Neural progenitor cell (in vitro differentiated cells): ENCODE data around the gene ATP1A1. TPM values are rescaled to one million over a fixed set of nuclear protein-coding genes. Genes with fewer than 3 reads are reported as not detected.

Source experiments
- DNase-seq: peaks from one replicate; pipeline ENCODE4 v3.0.0-alpha.2; 2016; ENCODE audit warnings: low spot score
- H2AFZ ChIP-seq: fragments of 200-600 bp; sonication (generic); replicated peaks from 2 replicates; pipeline ENCODE4 v1.6.1; 2016; ENCODE audit warnings: antibody characterized with exemption
- H3F3A ChIP-seq: fragments of 200-600 bp; sonication (generic); 2 replicates; pipeline ENCODE4 v1.6.1; 2016; ENCODE audit warnings: antibody characterized with exemption, low read depth
- H3K27ac ChIP-seq: fragments of 200-600 bp; sonication (generic); 2 replicates; pipeline ENCODE4 v1.5.1; 2016; ENCODE audit warnings: mild to moderate bottlenecking
- H3K27me3 ChIP-seq: fragments of 200-600 bp; sonication (generic); 2 replicates; pipeline ENCODE4 v1.6.1; 2016; ENCODE audit warnings: mild to moderate bottlenecking, moderate library complexity
- H3K36me3 ChIP-seq: fragments of 200-600 bp; sonication (generic); 2 replicates; pipeline ENCODE4 v1.5.1; 2016
- H3K4me1 ChIP-seq: fragments of 200-600 bp; sonication (generic); 2 replicates; pipeline ENCODE4 v1.6.1; 2016; ENCODE audit warnings: mixed run types
- H3K4me2 ChIP-seq: fragments of 200-600 bp; sonication (generic); 2 replicates; pipeline ENCODE4 v1.6.1; 2016
- H3K4me3 ChIP-seq: fragments of 200-600 bp; sonication (generic); 2 replicates; pipeline ENCODE4 v1.5.1; 2016
- H3K79me2 ChIP-seq: fragments of 200-600 bp; sonication (generic); 2 replicates; pipeline ENCODE4 v1.6.1; 2016; ENCODE audit warnings: low read depth
- H3K9ac ChIP-seq: fragments of 200-600 bp; sonication (generic); 2 replicates; pipeline ENCODE4 v1.6.1; 2016
- H3K9me3 ChIP-seq: fragments of 200-600 bp; sonication (generic); 2 replicates; pipeline ENCODE4 v1.5.1; 2016; ENCODE audit warnings: low read depth
- H4K20me1 ChIP-seq: fragments of 200-600 bp; sonication (generic); 2 replicates; pipeline ENCODE4 v1.6.1; 2016; ENCODE audit warnings: low read depth
- H3K27ac Mint-ChIP-seq: 3 replicates; pipeline ENCODE4 v1.8.0; 2021; ENCODE audit warnings: mixed read lengths
- H3K27me3 Mint-ChIP-seq: 2 replicates; pipeline ENCODE4 v1.8.0; 2022; ENCODE audit warnings: low read depth, mild to moderate bottlenecking, inconsistent platforms, moderate library complexity, mixed read lengths; ENCODE audit not compliant: insufficient read depth
- H3K36me3 Mint-ChIP-seq: 3 replicates; pipeline ENCODE4 v1.8.0; 2021; ENCODE audit warnings: mixed read lengths
- H3K4me1 Mint-ChIP-seq: 3 replicates; pipeline ENCODE4 v1.8.0; 2021; ENCODE audit warnings: mixed read lengths
- H3K4me3 Mint-ChIP-seq: 3 replicates; pipeline ENCODE4 v1.8.0; 2021; ENCODE audit warnings: mild to moderate bottlenecking, moderate library complexity, mixed read lengths
- H3K9me3 Mint-ChIP-seq: 3 replicates; pipeline ENCODE4 v1.8.0; 2020; ENCODE audit warnings: mixed read lengths
- EZH2 ChIP-seq: fragments of 200-600 bp; sonication (generic); IDR thresholded peaks from 2 replicates; pipeline ENCODE4 v1.6.1; 2017; ENCODE audit warnings: antibody characterized with exemption, mild to moderate bottlenecking, moderate library complexity
- EZH2phosphoT487 ChIP-seq: fragments of 200-600 bp; sonication (generic); IDR thresholded peaks from 2 replicates; pipeline ENCODE4 v1.6.1; 2017; ENCODE audit warnings: antibody characterized with exemption
- total RNA-seq: library from RNA; depleted of rRNA; stranded (reverse); fragments of >200 nt; gene quantifications from 2 replicates; pipeline ENCODE4 v1.2.3, GENCODE V29; 2015; ENCODE audit warnings: low replicate concordance
- TF ChIP-seq, protein P1 (sequence below): fragments of 200-600 bp; sonication (generic); IDR thresholded peaks from 2 replicates; pipeline ENCODE4 v1.5.1; 2017; ENCODE audit warnings: antibody characterized with exemption, mild to moderate bottlenecking

The ATP1A1 gene
- total RNA-seq, 1 donor from 2014 or later: 61.5 TPM

GRCh38 chr1:116325104-116325503, 47.9 kb upstream of the ATP1A1 start:
- Histone ChIP-seq H3K4me1 (no peaks in the 10 kb centered on the region), H3K9me3 (no peaks in the 10 kb centered on the region), H2AFZ (no peak overlapping the region), H3K4me3 (no peak overlapping the region), H3F3A (no peaks in the 10 kb centered on the region), H3K4me2 (no peak overlapping the region), H3K36me3 (no peaks in the 10 kb centered on the region), H3K79me2 (no peaks in the 10 kb centered on the region), H3K27ac (no peak overlapping the region), H3K27me3 (no peaks in the 10 kb centered on the region), H4K20me1 (no peaks in the 10 kb centered on the region), H3K9ac (no peak overlapping the region)
- TF ChIP-seq EZH2 (no peak), EZH2phosphoT487 (no peak)
- TF ChIP-seq, protein P1, sequence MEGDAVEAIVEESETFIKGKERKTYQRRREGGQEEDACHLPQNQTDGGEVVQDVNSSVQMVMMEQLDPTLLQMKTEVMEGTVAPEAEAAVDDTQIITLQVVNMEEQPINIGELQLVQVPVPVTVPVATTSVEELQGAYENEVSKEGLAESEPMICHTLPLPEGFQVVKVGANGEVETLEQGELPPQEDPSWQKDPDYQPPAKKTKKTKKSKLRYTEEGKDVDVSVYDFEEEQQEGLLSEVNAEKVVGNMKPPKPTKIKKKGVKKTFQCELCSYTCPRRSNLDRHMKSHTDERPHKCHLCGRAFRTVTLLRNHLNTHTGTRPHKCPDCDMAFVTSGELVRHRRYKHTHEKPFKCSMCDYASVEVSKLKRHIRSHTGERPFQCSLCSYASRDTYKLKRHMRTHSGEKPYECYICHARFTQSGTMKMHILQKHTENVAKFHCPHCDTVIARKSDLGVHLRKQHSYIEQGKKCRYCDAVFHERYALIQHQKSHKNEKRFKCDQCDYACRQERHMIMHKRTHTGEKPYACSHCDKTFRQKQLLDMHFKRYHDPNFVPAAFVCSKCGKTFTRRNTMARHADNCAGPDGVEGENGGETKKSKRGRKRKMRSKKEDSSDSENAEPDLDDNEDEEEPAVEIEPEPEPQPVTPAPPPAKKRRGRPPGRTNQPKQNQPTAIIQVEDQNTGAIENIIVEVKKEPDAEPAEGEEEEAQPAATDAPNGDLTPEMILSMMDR: no peak
- H3K4me3 Mint-ChIP-seq: no peak overlapping the region
- no peak for DNase-seq
- peaks cover 5% of the 10 kb centered on the region for H3K27me3 Mint-ChIP-seq
- H3K4me1 Mint-ChIP-seq: peaks cover 5% of the 10 kb centered on the region
- H3K36me3 Mint-ChIP-seq: no peaks in the 10 kb centered on the region
- no peak overlapping the region for H3K27ac Mint-ChIP-seq
- H3K9me3 Mint-ChIP-seq: no peaks in the 10 kb centered on the region

- H3K4me2 ChIP-seq: no peak overlapping the region
- no peak overlapping the region for H2AFZ ChIP-seq
- no peaks in the 10 kb centered on the region for H3K9me3 ChIP-seq
- TF ChIP-seq EZH2phosphoT487: no peak
- no peak for TF ChIP-seq EZH2
- TF ChIP-seq, protein P1: no peak
- H3K79me2 ChIP-seq: no peaks in the 10 kb centered on the region
- H3K27me3 Mint-ChIP-seq: peaks cover 5% of the 10 kb centered on the region
- no peaks in the 10 kb centered on the region for H4K20me1 ChIP-seq
- H3K4me1 ChIP-seq: no peaks in the 10 kb centered on the region
- no peak overlapping the region for H3K4me3 ChIP-seq
- no peak overlapping the region for H3K27ac Mint-ChIP-seq
- no peak overlapping the region for H3K27ac ChIP-seq
- H3K27me3 ChIP-seq: no peaks in the 10 kb centered on the region
- H3F3A ChIP-seq: no peaks in the 10 kb centered on the region
- H3K9me3 Mint-ChIP-seq: no peaks in the 10 kb centered on the region
- H3K36me3 ChIP-seq: no peaks in the 10 kb centered on the region
- H3K36me3 Mint-ChIP-seq: no peaks in the 10 kb centered on the region
- no peak overlapping the region for H3K4me3 Mint-ChIP-seq
- H3K9ac ChIP-seq: no peak overlapping the region
- H3K4me1 Mint-ChIP-seq: peaks cover 8% of the 10 kb centered on the region
- no peak for DNase-seq
Measured at GRCh38 chr1:116325922-116326321, 47.1 kb upstream of the ATP1A1 start.

DNA sequence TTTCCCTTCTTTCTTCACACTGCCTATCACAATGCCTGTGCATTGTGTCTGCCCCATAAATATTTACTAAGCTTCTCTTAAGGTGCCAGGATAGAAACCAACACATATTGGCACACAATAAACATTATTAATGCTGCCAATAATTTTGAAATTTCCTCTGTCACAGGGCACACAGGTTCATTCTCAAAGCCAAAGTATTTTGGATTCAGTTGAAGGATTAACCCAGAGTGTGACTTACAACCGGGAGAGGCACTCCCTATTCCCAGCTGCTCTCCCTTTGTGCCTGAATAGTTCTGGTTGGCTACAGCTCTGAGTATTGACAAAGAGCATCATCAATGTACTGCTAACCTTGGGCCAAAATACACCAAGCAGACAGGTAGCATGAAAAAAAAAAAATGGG, 46.6 kb upstream of the ATP1A1 start:
- no peak for DNase-seq
- H3K27ac ChIP-seq: no peak overlapping the region
- Mint-ChIP-seq H3K4me3 (no peak overlapping the region), H3K36me3 (no peaks in the 10 kb centered on the region), H3K27me3 (peaks cover 5% of the 10 kb centered on the region), H3K9me3 (no peaks in the 10 kb centered on the region), H3K27ac (no peak overlapping the region), H3K4me1 (peaks cover 8% of the 10 kb centered on the region)
- H3K9me3 ChIP-seq: no peaks in the 10 kb centered on the region
- H4K20me1 ChIP-seq: no peaks in the 10 kb centered on the region
- no peaks in the 10 kb centered on the region for H3F3A ChIP-seq
- H3K4me2 ChIP-seq: no peak overlapping the region
- H3K9ac ChIP-seq: no peak overlapping the region
- no peak overlapping the region for H3K4me3 ChIP-seq
- TF ChIP-seq EZH2phosphoT487: no peak
- no peak for TF ChIP-seq EZH2
- TF ChIP-seq, protein P1: no peak
- no peaks in the 10 kb centered on the region for H3K4me1 ChIP-seq
- H3K27me3 ChIP-seq: no peaks in the 10 kb centered on the region
- no peak overlapping the region for H2AFZ ChIP-seq
- H3K36me3 ChIP-seq: no peaks in the 10 kb centered on the region
- no peaks in the 10 kb centered on the region for H3K79me2 ChIP-seq

GRCh38 chr1:116328671-116329070, 44.4 kb upstream of the ATP1A1 start:
- H3K27ac ChIP-seq: no peak overlapping the region
- no peak for DNase-seq
- H3K4me3 ChIP-seq: no peak overlapping the region
- no peaks in the 10 kb centered on the region for H4K20me1 ChIP-seq
- Mint-ChIP-seq H3K4me3 (no peak overlapping the region), H3K27me3 (peaks cover 5% of the 10 kb centered on the region), H3K9me3 (no peaks in the 10 kb centered on the region), H3K36me3 (no peaks in the 10 kb centered on the region), H3K27ac (no peak overlapping the region), H3K4me1 (peaks cover 8% of the 10 kb centered on the region)
- no peak overlapping the region for H3K4me2 ChIP-seq
- H3K4me1 ChIP-seq: no peaks in the 10 kb centered on the region
- H3K9ac ChIP-seq: no peak overlapping the region
- H3K36me3 ChIP-seq: no peaks in the 10 kb centered on the region
- H3K27me3 ChIP-seq: no peaks in the 10 kb centered on the region
- no peaks in the 10 kb centered on the region for H3F3A ChIP-seq
- H3K79me2 ChIP-seq: no peaks in the 10 kb centered on the region
- no peaks in the 10 kb centered on the region for H3K9me3 ChIP-seq
- no peak overlapping the region for H2AFZ ChIP-seq
- no peak for TF ChIP-seq EZH2phosphoT487
- TF ChIP-seq EZH2: no peak
- TF ChIP-seq, protein P1: no peak
